ENCODE data around the gene ZBTB5.
"Not testable (repeated sequence)": the region's sequence is repeated elsewhere in the genome, so short reads cannot be mapped to it uniquely, and the experiment has no call there.

ZBTB5 gene

DNA sequence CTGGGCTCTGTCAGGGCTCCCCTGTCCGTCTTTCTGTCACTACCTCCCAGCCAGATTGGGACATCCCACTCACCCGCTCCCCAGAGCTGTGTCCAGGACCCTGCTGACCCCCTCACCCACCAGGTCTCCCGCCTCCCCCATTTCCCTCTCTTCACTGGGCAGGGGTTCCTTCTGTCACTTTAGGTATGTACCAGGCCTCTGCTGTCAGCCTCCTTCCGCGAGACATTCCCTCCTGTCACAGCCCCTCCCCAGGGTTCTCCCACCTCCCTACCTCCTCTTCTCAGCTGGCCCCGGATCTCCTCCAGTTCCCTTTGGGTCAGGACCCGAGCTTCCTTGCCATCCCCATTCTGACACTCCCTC is 21.0 kb upstream of the ZBTB5 start:
- TF ChIP-seq, protein P1, sequence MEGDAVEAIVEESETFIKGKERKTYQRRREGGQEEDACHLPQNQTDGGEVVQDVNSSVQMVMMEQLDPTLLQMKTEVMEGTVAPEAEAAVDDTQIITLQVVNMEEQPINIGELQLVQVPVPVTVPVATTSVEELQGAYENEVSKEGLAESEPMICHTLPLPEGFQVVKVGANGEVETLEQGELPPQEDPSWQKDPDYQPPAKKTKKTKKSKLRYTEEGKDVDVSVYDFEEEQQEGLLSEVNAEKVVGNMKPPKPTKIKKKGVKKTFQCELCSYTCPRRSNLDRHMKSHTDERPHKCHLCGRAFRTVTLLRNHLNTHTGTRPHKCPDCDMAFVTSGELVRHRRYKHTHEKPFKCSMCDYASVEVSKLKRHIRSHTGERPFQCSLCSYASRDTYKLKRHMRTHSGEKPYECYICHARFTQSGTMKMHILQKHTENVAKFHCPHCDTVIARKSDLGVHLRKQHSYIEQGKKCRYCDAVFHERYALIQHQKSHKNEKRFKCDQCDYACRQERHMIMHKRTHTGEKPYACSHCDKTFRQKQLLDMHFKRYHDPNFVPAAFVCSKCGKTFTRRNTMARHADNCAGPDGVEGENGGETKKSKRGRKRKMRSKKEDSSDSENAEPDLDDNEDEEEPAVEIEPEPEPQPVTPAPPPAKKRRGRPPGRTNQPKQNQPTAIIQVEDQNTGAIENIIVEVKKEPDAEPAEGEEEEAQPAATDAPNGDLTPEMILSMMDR (conservative IDR thresholded peaks at IDR 0.05; ENCODE audit: low read depth, low read length), result no peak
- no peak for DNase-seq (ENCODE audit: low read depth)

DNA sequence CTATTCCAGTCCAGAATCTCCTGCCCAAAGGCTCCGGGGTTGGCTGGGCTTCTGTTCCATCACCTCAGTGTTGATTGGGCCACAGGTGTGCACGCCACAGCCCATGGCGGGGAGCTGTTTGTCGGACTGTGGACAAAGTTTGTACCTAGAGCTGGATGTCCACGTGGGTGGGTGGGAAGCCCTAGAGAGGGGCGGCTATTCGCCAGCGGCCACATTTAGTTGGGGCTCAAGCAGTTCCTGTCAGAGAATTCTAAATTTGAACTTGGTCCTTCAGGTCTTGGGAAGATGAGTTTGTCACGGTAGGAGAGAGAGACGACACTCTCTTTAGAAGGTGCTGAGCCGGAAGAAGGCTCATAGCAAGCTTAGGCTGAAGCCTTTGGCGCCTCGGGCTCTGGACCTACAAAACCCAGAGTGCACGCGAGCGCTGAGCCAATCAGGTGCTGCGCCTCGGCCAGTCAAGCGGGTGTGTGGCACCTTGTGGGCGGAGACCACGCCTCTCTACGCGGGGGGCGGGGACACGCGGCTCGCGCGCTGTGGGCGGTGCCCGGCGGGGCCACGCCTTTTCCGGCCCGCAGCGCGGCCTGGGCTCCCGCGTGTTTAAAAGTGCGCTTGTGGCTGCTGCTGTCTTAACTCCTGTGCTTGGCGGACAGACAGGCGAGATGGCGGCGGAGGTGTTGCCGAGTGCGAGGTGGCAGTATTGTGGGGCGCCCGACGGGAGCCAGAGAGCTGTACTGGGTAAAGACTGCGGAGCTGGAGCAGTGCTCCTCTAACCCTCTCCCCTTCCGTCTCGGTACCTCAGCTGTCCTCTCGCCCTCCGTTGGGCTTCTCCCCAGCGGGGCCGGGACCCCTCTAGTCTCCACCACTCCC is 20.4 kb upstream of the ZBTB5 start, which contains the start of gene POLR1E:
Gene POLR1E, plus strand, starts transcription at position 560 of the 867 bp plus-strand sequence. Its CDS starts 100 bp downstream, at position 660.
- DNase-seq (ENCODE audit: low read depth), result peak; percentile 95
- TF ChIP-seq, protein P1 (conservative IDR thresholded peaks at IDR 0.05; ENCODE audit: low read depth, low read length), result no peak
- H3K4me3 ChIP-seq (ENCODE audit: low read depth, low read length), result peak within 1 kb of the TSS; percentile 67

More for the DNA sequence above, 21.0 kb upstream of the ZBTB5 start:
- H3K4me3 ChIP-seq (ENCODE audit: low read depth, low read length), result peak overlapping the region; percentile 67

DNA sequence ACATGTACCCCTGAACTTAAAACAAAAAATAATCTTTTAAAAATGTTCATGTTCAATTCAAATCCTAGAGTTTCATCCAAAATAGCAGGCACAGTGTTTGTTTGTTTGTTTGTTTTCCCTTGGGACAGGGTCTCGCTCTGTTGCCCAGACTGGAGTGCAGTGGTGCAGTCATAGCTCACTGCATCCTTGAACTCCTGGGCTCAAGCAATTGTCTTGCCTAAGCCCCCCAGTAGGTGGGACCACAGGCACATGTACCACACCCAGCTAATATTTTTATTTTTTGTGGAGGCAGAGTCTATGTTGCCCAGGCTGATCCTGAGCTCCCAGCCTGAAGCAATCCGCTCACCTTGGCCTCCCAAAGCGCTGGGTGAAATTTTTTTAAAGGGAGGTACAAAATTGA is 15.5 kb upstream of the ZBTB5 start:
- TF ChIP-seq, protein P1 (conservative IDR thresholded peaks at IDR 0.05; ENCODE audit: low read depth, low read length), result peak; percentile 4
- DNase-seq (ENCODE audit: low read depth), result no peak
- no peak overlapping the region for H3K4me3 ChIP-seq (ENCODE audit: low read depth, low read length)

DNA sequence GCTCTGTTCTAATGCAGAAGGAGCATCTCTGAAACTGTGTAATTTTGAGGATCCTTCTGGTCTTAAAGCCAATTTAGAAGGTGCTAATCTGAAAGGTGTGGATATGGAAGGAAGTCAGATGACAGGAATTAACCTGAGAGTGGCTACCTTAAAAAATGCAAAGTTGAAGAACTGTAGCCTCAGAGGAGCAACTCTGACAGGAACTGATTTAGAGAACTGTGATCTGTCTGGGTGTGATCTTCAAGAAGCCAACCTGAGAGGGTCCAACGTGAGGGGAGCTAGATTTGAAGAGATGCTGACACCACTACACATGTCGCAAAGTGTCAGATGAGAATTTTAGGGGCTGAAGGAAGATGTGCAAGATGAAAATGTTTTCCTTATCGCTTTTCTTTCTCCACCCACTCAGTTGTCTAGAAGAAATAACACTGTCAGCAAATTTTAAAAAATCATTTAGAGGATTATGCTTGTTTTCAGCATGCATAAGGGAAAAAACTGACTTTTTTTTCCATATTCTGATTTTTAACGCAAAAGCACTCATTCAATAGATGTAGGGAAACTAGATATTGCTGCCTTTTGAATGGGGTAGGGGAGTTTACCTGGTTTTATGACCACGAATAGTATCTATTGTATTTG is 12.9 kb upstream of the ZBTB5 start:
- not testable (repeated sequence) for H3K4me3 ChIP-seq (ENCODE audit: low read depth, low read length); DNase-seq (ENCODE audit: low read depth)

DNA sequence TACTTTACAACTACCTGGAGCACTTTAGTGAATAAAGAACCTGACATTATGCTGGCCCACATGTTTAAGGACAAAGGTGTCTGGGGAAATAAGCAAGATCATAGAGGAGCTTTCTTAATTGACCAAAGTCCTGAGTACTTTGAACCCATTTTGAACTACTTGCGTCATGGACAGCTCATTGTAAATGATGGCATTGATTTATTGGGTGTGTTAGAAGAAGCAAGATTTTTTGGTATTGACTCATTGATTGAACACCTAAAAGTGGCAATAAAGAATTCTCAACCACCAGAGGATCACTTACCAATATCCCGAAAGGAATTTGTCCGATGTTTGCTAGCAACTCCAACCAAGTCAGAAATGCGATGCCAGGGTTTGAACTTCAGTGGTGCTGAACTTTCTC is 12.2 kb upstream of the ZBTB5 start:
- H3K4me3 ChIP-seq (ENCODE audit: low read depth, low read length); DNase-seq (ENCODE audit: low read depth): not testable (repeated sequence)

DNA sequence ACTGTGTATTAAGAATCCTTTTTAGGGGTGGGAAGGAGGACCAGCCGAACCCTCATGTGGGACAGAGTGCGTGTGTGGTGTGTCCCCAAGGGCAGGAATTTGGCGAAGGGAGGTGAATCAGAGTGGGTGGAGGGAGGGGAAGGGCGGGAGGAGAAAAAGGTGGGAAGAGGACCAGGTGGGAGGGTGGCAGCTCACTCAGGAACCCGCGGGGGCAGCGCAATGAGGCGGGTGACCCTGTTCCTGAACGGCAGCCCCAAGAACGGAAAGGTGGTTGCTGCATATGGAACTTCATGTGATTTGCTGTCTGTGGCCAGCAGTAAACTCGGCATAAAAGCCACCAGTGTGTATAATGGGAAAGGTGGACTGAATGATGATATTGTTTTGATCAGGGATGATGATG is 11.7 kb upstream of the ZBTB5 start:
- no peak for DNase-seq (ENCODE audit: low read depth)
- TF ChIP-seq, protein P1 (conservative IDR thresholded peaks at IDR 0.05; ENCODE audit: low read depth, low read length), result no peak
- H3K4me3 ChIP-seq (ENCODE audit: low read depth, low read length), result no peak overlapping the region

DNA sequence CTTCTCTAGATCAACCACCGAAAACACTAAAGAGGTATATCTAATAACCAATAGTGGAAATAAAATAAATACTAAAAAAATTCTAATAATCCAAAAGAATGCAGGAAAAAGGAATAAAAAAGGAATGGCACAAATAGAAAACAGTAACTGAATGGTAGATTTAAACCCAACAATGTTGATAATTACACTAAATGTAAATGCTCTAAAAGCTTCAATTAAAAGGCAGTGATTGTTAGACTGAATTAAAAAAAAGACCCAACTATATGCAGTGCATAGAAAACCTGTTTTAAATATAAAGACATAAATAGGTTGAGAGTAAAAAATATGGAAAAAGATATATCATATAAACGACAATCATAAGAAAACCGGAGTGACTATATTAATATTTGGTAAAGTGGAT is 9.2 kb upstream of the ZBTB5 start:
- H3K4me3 ChIP-seq (ENCODE audit: low read depth, low read length), result no peak overlapping the region
- no peak for DNase-seq (ENCODE audit: low read depth)
- TF ChIP-seq, protein P1 (conservative IDR thresholded peaks at IDR 0.05; ENCODE audit: low read depth, low read length), result no peak

DNA sequence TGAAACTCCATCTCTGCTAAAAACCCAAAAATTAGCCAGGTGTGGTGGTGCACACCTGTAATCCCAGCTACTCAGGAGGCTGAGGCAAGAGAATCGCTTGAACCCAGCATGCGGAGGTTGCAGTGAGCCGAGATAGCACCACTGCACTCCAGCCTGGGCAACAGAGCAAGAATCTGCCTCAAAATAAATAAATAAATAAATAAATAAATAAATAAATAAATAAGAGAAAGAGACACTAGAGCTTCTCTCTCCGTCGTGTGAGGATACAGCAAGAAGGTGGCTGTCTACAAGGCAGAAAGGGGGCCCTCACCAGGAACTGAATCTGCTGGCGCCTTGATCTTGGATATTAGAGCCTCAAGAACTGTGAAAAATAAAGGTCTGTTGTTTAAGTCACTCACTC is 8.7 kb upstream of the ZBTB5 start:
- H3K4me3 ChIP-seq (ENCODE audit: low read depth, low read length); DNase-seq (ENCODE audit: low read depth): not testable (repeated sequence)
